Measurements from ENCODE around the gene TMEM50B.
"Not testable (repeated sequence)": the region's sequence is repeated elsewhere in the genome, so short reads cannot be mapped to it uniquely, and the experiment has no call there.

The TMEM50B gene

DNA sequence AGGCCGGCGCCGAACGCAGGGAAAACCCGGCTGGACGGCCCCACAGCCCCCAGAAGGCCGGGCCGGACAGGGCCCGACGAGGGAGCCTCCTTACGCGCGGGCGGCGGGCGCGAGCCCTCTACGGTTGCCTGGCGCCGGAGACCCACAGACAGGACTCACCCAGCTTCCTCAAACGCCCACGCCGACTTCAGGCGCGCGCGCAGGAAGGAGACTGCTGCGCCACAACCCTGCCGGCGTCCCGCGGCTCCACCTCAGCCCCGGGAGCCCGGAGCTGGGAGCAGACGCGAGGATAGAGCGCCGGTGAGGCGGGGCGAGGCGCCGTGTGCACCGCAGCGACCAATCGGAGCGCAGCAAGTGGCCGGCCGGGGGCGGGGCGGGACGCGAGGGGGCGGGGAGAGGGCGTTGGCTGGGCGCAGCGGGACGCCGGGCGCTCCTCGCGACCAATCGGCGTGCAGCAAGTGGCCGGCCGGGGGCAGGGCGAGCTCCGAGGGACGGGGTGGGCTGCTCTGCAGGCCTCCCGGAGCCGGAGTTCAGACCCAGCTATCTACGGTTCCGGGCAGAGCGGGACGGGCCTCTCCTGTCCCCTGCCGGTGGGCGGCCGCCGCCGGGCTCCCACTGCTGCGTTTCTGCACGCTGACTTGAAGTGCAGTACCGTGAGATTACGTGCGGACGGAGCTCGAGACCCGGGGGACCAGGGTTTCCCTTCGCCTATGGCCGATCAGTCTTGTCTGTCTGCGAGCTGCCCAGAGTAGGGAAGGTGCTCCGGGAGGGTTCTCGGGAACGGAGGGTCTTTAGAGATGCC, at the start of gene TMEM50B:
TSS of gene TMEM50B (minus strand) at position 296 of the 802 bp plus-strand sequence. CDS start 11,089 bp downstream, outside the sequence.
- peak; percentile 97 for DNase-seq

DNA sequence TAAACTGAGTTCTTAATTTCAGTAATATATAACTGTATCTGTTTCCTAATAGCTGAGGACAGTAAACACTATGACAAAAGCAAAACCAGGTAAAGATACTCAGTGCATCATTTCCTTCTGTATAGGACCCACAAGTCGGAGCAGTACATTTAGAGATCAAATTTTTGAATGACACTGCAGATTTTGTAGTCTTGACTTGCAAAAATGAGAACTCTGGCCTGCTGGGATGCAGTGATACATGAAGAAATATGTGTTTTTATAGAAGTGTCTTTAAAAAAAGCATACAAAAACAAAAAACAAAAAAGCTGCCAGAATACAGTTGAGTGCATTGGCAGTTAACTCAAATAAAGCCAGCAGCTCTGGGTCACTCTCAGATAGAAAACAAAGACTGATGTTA, 43.2 kb upstream of the TMEM50B start:
- no peak for DNase-seq

DNA sequence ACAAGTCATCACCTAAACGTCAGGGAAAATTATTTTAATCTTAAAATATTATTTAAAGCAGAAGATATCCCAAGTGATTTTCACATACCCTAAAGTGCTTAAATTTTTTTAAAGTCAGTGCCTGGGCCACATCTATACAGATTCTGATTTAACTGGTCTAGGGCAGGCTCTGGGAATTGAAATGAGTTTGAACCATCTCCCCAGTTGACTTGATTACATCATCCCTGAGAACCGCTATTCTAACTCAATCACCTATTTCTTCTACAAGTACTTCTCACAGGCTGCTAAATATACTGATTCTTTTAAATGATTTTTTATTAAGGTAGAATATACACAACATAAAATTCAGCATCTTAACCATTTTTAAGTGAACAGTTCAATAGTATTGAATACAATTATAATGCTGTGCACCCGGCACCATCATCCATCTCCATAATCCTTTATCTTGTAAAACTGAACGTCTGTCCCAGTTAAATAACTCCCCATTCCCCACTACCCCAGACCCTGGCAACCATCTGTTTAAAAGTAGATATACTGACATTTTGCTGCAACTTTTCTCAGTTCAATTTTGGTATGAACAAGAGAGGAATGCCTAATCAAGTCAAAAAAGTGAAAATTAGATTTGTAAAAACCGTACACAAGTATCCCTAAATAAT, 42.7 kb upstream of the TMEM50B start:
- DNase-seq, result no peak

DNA sequence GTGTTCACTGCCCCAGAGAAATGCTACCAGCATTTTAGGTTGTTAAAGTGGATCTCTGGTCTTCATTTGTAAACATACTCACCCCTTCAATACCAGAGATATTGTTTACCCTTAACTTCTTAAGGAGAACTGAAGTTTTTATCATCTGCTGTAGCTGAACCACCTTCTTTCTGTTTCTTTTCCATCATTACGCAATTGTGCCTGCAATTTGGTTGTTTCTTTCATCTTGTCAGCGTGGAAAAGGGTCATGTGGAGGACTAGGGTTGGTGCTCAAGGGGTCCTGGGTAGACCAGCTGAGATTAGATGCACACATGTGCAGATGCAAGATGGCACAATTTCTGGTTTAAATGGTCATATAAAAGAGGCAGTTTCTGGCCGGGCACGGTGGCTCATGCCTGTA, 39.1 kb upstream of the TMEM50B start:
- DNase-seq, result no peak

DNA sequence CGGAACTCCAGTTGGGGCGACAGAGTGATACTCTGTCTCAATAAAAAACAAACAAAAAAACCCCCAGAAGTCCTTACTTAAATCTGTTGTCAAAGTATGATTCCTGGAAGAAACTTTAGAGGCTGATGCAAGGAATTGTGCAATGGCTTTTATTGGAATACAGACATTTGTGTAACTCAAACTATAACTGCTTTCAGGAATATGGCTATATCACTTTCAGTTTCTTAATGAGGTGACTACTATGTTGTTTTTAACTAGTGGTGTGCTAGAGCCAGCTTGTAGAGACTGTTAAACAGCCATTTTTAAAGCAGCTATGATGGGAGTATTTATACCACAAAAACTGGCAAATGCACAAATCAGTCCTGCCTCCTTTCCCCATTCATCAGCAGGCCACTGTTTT, 34.5 kb upstream of the TMEM50B start:
- peak; percentile 8 for DNase-seq

DNA sequence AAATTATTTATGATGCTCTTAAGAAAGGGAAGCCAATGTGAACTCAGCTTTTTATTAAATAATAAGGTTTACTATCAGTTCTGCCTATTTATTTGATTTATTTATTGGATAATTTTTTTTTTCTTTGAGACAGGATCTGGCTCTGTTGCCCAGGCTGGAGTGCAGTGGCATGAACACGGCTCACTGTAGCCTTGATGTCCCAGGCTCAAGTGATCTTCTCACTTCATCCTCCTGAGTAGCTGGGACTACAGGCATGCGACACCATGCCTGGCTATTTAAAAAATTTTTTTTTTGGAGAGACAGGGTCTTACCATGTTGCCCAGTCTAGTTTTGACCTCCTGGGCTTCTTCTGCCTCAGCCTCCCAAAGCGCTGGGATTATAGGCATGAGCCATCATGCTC, 32.7 kb upstream of the TMEM50B start:
- no peak for DNase-seq

DNA sequence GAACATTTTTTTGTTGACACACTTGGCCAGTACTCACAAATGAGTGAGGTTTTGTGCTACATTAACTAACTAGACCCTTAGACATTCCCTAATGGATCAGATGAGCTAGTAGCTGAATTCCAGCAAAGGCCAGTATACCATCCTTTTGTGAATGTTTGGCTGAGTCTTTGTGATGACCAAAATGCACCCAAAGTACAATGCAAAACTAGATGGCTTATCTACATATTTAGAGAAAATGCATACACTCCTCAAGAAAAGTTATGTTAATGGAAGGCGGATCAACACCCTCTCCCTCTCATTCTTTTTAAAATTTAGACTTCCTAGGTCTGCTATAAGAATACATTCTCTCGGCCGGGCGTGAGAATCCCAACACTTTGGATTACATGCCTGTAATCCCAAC, 31.9 kb upstream of the TMEM50B start:
- DNase-seq, result no peak

DNA sequence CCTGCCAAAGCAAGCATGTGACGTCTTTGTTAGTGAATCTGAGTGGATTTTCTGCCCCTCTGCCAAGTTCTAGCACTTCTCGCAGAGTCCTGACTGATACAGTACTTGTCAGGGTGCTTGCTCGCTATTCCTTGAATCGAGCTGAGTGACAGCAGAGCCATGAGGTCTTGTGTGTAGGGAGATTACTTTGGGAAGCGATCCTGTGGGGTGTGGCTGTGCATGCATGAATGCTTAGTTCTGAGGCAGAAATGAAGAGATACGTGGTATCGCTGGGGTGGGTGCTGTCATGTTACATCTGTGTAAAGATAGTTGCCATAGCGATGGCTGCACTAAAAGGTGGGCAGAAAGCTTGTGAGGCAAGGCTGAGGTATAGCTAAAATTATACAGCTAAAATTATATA, 31.1 kb upstream of the TMEM50B start:
- DNase-seq, result no peak

DNA sequence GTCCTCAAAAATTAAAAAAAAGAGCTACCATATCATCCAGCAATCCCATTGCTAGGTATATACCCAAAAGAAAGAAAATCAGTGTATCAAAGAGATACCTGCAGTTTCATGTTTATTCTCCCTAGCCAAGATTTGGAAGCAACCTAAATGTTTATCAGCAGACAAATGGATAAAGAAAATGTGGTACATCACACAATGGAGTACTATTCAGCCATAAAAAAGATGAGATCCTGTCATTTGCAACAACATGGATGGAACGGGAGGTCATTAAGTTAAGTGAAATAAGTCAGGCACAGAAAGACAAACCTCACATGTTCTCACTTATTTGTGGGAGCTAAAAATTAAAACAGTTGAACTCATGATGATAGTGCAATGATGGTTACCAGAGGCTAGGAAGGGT, 27.2 kb upstream of the TMEM50B start:
- not testable (repeated sequence) for DNase-seq

DNA sequence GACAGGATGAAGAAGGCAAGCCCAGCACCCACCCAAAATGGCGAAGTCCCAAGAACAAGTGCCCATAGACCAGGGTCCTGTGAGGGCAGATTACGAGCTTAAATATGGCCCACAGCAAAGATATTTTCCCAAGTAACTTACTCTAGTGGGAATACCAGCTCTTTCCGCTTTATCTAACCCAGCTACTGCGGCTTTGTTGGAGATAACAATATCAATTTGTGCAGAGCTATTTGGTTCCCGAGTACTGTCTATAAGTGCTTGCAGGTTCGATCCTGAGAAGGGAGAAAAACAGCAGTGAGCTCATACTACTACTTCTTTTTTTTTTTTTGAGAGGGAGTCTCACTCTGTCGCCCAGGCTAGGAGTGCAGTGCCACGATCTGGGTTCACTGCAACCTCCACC, 26.1 kb upstream of the TMEM50B start:
- no peak for DNase-seq

DNA sequence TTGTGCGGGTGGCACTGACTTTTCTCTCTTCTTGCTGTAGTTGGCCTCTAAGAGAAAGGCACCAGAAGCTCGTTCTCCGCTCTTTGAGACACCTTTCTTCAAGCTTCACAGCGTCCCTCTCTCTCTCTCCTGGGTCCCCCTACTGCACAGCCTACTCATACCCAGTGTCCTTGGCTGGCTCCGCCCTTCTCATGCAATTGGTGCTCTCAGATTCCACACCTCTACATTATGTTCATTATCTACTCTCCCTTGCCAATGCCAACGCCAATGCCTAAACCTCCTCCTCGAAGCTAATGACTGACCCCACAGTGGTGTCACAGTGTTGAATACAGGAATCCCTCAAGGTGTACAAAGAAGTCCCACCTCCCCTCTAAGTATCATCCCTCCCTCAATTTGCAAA, 16.6 kb upstream of the TMEM50B start:
- no peak for DNase-seq

DNA sequence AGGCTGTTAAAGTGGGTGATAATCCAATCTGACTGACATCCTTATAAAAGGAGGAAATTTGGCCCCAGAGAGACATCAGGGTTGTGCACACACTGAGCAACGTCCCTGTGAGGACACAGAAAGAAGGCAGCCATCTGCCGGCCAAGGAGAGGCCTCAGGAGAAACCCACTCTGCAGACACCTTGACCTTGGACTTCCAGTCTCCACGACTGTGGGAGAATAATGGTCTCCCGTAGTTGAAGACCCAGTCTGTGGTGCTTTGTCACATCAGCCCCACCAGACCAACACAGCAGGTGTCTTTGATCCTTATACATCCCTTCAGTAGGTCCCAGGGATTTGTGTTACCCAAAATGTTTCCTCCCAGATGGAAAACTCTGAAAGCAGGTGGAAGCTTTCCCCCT, 16.0 kb upstream of the TMEM50B start:
- no peak for DNase-seq

DNA sequence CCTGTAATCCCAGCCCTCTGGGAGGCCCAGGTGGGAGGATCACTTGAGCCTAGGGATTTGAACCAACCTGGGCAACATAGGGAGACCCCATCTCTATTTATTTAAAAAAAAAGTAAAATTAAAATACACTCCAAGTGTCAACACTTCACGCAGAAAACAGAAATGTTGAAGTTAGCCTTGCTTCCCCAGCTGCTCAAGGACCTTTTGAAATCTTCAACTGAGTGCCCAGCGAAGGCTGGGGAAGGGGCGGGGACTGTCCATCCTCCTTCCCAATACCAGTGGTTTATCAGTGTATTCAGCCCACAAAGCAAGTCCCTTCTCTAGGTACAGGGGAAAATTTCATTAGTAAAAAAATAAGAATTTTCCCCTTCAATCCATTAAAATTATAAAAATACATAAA, 14.0 kb upstream of the TMEM50B start:
- no peak for DNase-seq

DNA sequence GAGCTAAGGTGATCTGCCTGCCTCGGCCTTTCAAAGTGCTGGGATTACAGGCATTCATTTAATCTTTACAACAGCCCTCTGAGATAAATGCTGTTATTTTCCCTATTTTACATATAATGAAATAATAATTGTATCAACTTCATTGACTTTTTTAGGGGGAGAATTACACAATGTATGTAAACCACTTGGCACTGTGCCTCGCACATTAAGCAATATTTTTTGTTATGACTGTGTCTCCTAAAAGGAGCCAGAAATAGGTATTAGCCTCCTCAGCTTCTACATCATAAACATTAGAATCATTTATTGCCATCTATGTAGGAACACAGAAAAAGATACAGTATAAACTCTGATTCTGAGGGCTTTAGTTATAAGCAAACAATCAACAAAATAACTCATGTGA, 12.8 kb upstream of the TMEM50B start:
- no peak for DNase-seq

DNA sequence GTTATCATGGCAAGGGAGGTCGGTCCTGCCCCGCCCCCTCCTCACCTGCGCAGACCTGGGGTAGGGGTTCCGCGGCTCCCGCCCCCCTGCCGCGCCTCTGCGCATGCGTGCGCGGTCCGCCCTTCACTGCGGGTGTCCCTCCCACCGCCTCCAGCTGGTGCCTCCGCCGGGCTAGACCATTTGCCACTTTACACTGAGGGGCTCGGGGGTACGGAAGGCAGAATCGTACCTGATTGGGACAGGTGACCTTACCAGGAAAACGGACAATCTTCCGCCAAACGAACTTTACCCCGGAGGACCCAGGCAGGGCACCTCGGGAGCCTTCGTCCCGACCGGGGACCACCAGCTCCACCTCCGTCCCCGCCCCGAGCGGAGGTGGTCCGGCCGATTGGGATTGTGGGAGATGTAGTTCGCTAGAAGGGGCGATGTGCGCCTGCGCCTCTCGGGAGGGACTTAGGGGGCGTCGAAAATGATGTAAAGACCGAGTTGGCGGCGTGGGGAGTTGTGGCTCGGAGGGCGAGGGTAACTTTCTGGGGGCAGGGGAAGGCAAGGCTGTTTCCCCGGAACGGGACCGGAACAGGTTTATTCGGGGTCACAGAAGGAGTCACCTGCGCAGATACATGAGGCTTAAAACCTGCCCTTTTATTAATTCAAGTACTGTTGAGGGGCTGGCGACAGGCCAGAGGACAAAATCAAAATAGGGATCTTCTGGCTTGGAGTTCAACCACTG, 11.8 kb upstream of the TMEM50B start, which contains the start of gene DNAJC28:
TSS of gene DNAJC28 (minus strand) at position 344 of the 730 bp plus-strand sequence. CDS start 2,323 bp downstream, outside the sequence.
- peak; percentile 93 for DNase-seq

DNA sequence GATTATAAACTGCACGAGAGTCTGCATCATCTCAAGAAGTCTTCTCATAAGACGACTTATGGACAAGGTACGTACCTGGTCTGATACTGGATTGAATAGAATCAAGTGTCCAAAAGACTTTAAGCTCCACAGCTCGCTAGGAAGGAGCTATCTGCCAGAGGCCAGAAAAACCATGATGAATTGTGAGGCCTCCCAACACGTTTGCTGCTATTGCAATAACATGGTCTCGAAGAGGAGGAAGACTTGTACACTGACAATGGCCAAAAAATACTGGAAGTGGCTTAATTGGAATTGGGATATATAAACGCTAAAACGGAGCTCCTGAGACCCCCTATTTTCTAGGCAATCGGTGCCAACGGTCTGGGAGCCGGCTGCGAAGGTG, 11.2 kb upstream of the TMEM50B start:
- DNase-seq, result peak; percentile 2

DNA sequence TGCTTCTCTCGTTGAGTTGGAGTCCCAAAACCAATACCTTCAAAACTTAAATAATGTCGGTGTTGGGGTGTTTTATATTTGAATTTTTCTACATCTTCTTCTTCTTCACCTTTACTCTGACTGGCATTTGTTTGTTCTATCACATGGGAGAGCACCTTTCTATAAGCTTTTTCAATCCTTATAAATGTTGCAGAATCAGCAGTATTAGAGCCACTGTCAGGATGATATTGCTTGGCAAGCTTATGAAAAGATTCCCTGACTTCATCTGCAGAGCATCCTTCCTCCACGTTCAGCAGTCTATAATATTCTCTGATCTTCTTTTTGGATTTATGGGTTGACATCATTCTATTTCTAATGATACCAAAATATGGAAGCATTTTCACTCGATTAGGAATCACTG, 9.2 kb upstream of the TMEM50B start:
- DNase-seq, result no peak

DNA sequence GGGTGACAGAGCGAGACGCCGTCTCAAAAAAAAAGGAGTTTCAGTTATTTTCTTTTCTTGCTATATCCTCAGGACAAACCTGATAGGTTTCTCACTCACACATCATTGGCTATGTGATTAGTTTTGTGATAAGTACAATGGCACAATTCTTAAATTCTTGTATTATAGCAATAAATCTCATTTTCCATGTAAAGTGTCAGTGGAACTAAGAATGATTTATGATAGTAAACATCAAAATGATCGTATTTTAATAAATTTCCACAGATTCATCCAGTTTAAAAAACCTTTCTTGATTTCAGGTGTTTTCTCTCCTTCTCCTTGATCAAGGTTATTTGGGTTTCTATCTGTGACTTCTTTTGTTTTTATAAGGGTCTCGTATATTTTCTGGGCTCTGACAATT, 8.2 kb upstream of the TMEM50B start:
- DNase-seq, result no peak

DNA sequence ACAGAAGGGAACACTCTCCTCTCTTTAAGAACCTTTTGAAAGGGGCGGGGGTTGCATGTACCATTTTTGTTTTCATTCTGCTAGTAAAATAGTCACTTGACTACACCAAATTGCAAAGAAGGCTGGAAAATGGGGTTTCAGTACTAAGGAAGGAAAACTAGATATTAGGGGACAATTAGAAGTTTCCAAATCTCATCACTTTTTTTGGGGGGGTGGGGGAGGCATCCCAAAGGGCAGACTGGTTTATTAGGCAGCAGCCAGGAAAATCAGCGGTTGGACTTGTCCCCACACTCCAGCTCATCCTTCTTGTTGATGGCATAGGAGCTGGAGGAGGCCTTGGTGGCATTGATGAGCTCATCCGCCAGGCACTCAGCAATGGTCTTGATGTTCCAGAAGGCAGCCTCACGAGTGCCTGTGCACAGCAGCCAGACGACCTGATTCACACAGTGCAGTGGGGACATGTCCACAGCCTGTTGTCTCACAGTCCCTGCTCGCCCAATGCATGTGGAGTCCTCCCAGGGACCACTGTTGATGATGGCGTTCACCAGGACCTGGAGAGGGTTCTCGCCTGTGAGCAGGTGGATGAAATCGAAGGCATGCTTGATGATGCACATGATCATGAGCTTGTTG, 1.7 kb upstream of the TMEM50B start:
- no peak for DNase-seq

DNA sequence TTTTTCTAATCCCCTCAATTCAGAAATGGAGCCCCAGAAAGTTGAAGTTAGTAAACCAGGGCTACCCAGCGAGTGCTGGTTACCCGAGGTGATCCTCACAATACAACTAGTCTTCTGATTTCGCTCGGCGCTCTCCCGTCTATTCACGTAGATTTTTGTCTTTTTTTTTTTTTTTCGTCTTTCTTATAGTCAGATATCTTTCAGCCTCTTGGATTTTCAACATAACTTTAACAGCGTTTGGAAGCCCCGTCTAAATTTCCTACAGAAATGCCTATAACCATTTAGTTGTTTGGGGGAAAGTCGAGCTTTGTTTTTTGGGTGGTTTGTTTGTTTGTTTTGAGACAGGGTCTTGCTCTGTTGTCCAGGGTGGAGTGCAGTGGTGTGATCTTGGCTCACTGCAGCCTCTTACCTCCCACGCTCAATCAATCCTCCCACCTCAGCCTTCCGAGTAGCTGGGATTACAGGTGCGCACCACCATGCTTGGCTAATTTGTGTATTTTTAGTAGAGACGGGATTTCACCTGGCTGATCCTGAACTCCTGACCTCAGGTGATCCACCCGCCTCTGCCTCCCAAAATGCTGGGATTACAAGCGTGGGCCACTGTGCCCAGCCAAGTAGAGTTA, 818 bp upstream of the TMEM50B start:
- no peak for DNase-seq

DNA sequence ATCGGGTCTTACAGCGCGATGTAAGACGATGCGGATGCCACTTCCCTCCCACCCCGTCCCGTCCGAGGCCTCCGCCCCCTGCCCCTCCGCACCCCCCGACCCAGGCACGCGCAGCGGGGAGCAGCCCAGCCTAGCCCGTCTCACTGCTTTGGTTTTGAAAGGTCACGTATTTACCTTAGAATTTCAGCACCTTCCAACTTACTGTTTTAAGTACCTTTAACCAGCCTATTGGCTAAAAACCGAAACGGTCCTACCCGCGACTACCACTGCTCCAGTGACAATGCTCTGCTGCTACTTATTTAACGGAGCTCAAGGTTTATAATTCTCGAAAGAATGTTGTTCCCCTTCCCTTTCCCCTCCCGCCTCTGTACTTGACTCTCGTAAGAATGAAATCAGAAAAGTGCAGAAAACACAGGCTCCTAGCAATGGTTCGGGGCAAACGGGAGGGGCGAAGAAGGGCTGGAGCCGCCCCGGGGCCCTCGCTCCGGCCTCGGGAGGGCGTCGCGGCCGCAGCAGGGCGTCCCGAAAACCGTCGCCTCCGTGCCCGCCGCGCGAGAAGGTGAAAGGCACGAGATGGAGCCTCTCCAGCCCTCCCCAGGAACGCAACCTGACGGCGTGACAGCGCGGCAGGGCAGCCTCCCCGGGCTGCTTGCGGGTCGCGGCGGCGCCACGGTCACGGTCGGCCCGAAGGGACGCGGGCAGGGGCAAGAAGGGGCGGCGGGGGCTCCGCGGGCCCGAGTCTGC, 667 bp downstream of the TMEM50B start:
- peak; percentile 37 for DNase-seq

DNA sequence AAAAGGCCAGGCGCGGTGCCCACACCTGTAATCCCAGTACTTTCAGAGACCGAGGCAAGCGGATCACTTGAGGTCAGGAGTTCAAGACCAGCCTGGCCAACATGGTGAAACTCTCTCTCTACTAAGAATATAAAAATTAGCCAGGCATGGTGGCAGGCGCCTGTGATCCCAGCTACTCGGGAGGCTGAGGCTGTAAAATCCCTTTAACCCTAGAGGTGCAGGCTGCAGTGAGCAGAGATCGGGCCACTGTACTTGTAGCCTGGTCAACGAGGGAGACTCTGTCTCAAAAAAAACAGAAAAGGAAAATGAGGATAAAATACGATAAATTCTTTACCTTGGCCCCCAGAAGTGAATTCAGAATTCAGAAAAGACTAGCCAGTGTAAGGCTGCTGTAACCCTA, 1.6 kb downstream of the TMEM50B start:
- no peak for DNase-seq
